ENCODE results near the gene LYRM7.

GRCh38 chr5:131214609-131215227 is 44.0 kb downstream of the LYRM7 start:
- TF ChIP-seq, protein P1, sequence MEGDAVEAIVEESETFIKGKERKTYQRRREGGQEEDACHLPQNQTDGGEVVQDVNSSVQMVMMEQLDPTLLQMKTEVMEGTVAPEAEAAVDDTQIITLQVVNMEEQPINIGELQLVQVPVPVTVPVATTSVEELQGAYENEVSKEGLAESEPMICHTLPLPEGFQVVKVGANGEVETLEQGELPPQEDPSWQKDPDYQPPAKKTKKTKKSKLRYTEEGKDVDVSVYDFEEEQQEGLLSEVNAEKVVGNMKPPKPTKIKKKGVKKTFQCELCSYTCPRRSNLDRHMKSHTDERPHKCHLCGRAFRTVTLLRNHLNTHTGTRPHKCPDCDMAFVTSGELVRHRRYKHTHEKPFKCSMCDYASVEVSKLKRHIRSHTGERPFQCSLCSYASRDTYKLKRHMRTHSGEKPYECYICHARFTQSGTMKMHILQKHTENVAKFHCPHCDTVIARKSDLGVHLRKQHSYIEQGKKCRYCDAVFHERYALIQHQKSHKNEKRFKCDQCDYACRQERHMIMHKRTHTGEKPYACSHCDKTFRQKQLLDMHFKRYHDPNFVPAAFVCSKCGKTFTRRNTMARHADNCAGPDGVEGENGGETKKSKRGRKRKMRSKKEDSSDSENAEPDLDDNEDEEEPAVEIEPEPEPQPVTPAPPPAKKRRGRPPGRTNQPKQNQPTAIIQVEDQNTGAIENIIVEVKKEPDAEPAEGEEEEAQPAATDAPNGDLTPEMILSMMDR (IDR thresholded peaks at IDR 0.05) = no peak
- TF ChIP-seq POLR2A (IDR thresholded peaks at IDR 0.05) = no peak

Measured in stomach (tissue), 4 donors.